ENCODE data around the gene SLC8B1. TPM values are rescaled to one million over a fixed set of nuclear protein-coding genes. Genes with fewer than 3 reads are reported as not detected.
A peak's percentile ranks its signal among the peaks of the same experiment; 100 is the strongest.

SLC8B1 gene
- total RNA-seq, 1 donor from 2014 or later, result 27.9 TPM

DNA sequence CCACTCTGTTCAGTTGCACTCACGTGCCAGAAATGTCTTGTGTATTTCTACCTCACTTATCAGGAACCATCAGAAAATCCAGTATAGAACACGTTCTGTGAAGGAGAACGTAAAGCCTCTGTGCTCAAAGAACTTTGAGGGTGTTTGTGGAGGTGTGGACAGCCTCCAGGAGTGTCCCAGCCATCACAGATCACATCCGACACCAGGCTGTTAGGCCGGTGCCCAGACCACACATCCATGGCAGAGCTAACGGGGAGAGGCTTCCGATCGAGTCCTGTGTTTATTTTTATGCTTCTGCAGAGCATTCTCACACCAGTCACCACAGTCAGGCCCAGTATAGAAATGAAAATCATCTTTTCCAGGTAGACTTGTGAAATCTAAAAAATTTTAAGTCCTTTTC lies 60.1 kb downstream of the SLC8B1 start:
- no peaks in the 10 kb centered on the region for H3K27me3 Mint-ChIP-seq (ENCODE audit: unreplicated experiment)
- DNase-seq, result no peak
- H3K4me1 Mint-ChIP-seq (ENCODE audit: low read depth, unreplicated experiment), result peaks cover 15% of the 10 kb centered on the region
- H3K27ac Mint-ChIP-seq (ENCODE audit: unreplicated experiment), result no peak overlapping the region
- H3K4me3 Mint-ChIP-seq (ENCODE audit: unreplicated experiment), result no peak overlapping the region
- H3K9me3 Mint-ChIP-seq (ENCODE audit: unreplicated experiment), result no peaks in the 10 kb centered on the region
- H3K36me3 Mint-ChIP-seq (ENCODE audit: unreplicated experiment), result no peaks in the 10 kb centered on the region
- TF ChIP-seq, protein P1, sequence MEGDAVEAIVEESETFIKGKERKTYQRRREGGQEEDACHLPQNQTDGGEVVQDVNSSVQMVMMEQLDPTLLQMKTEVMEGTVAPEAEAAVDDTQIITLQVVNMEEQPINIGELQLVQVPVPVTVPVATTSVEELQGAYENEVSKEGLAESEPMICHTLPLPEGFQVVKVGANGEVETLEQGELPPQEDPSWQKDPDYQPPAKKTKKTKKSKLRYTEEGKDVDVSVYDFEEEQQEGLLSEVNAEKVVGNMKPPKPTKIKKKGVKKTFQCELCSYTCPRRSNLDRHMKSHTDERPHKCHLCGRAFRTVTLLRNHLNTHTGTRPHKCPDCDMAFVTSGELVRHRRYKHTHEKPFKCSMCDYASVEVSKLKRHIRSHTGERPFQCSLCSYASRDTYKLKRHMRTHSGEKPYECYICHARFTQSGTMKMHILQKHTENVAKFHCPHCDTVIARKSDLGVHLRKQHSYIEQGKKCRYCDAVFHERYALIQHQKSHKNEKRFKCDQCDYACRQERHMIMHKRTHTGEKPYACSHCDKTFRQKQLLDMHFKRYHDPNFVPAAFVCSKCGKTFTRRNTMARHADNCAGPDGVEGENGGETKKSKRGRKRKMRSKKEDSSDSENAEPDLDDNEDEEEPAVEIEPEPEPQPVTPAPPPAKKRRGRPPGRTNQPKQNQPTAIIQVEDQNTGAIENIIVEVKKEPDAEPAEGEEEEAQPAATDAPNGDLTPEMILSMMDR (IDR thresholded peaks at IDR 0.05; ENCODE audit: partially characterized antibody, unreplicated experiment), result no peak

GRCh38 chr12:113273053-113273725 lies 61.7 kb downstream of the SLC8B1 start:
- peaks cover 2% of the 10 kb centered on the region for H3K9me3 Mint-ChIP-seq (ENCODE audit: unreplicated experiment)
- no peak overlapping the region for H3K27ac Mint-ChIP-seq (ENCODE audit: unreplicated experiment)
- no peaks in the 10 kb centered on the region for H3K27me3 Mint-ChIP-seq (ENCODE audit: unreplicated experiment)
- no peak for DNase-seq
- TF ChIP-seq, protein P1 (IDR thresholded peaks at IDR 0.05; ENCODE audit: partially characterized antibody, unreplicated experiment), result no peak
- H3K36me3 Mint-ChIP-seq (ENCODE audit: unreplicated experiment), result no peaks in the 10 kb centered on the region
- H3K4me3 Mint-ChIP-seq (ENCODE audit: unreplicated experiment), result no peak overlapping the region
- peaks cover 15% of the 10 kb centered on the region for H3K4me1 Mint-ChIP-seq (ENCODE audit: low read depth, unreplicated experiment)

DNA sequence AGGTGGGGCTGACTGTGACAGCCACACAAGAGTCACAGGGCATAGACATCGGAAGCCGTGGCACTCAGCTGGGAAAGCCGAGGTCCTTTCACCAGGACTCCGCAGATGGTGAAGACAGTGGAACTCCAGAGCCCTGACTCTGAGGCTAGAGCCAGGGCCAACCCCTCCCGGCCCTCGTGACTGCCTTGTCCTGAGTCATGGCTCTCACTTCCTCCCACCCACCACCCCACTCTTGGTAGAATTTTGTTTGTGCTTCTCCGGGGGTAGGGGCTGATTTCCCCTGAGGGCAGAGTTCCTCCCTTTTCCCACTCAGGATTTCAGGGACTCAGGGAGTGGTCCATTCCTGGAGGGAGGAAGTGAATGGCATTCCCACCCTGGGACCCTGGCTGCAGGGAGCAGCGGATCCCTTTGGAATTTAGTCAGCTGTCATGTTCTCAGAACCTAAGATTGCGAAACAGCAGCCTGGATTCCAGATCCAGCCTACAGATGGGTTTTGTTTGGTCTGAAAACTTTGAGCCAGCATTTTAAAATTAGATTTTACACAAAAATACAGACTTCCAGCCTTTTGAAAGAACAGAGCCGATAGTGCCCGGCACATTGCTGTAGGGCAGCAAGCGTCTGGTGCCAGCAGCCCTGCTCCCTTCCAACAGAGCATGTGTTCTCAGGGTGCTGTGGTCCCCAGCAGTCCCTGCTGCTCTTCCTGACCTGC lies 62.9 kb downstream of the SLC8B1 start:
- Mint-ChIP-seq H3K9me3 (ENCODE audit: unreplicated experiment) (peaks cover 2% of the 10 kb centered on the region), H3K27me3 (ENCODE audit: unreplicated experiment) (no peaks in the 10 kb centered on the region), H3K27ac (ENCODE audit: unreplicated experiment) (peak overlapping the region; percentile 26), H3K36me3 (ENCODE audit: unreplicated experiment) (no peaks in the 10 kb centered on the region), H3K4me3 (ENCODE audit: unreplicated experiment) (peak overlapping the region; percentile 36), H3K4me1 (ENCODE audit: low read depth, unreplicated experiment) (peaks cover 15% of the 10 kb centered on the region)
- TF ChIP-seq, protein P1 (IDR thresholded peaks at IDR 0.05; ENCODE audit: partially characterized antibody, unreplicated experiment), result no peak
- no peak for DNase-seq

DNA sequence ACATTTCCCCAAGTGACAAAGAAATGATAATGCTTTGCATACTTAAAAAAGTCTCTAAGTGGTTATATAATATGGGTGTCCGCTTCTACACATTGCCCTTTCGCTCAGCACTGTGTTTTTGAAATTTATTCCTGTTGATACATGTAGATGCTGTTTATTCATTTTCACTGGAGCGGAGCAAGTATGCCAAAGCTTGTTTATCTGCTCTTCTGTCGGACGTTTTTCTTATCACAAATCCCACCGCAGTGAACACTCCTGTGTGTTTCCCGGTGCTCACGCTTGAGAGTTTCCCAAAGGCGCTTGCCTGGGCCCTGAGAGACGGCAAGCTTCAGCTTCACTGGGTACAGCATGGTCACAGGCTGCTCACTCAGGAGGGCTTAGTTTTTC lies 63.5 kb downstream of the SLC8B1 start:
- H3K4me3 Mint-ChIP-seq (ENCODE audit: unreplicated experiment), result no peak overlapping the region
- H3K27ac Mint-ChIP-seq (ENCODE audit: unreplicated experiment), result no peak overlapping the region
- H3K36me3 Mint-ChIP-seq (ENCODE audit: unreplicated experiment), result no peaks in the 10 kb centered on the region
- no peaks in the 10 kb centered on the region for H3K27me3 Mint-ChIP-seq (ENCODE audit: unreplicated experiment)
- H3K4me1 Mint-ChIP-seq (ENCODE audit: low read depth, unreplicated experiment), result peaks cover 15% of the 10 kb centered on the region
- H3K9me3 Mint-ChIP-seq (ENCODE audit: unreplicated experiment), result peaks cover 2% of the 10 kb centered on the region
- TF ChIP-seq, protein P1 (IDR thresholded peaks at IDR 0.05; ENCODE audit: partially characterized antibody, unreplicated experiment), result no peak
- DNase-seq, result no peak

- Mint-ChIP-seq H3K4me3 (ENCODE audit: unreplicated experiment) (no peak overlapping the region), H3K27ac (ENCODE audit: unreplicated experiment) (no peak overlapping the region), H3K4me1 (ENCODE audit: low read depth, unreplicated experiment) (peaks cover 15% of the 10 kb centered on the region), H3K9me3 (ENCODE audit: unreplicated experiment) (peaks cover 2% of the 10 kb centered on the region), H3K36me3 (ENCODE audit: unreplicated experiment) (no peaks in the 10 kb centered on the region), H3K27me3 (ENCODE audit: unreplicated experiment) (no peaks in the 10 kb centered on the region)
- TF ChIP-seq, protein P1 (IDR thresholded peaks at IDR 0.05; ENCODE audit: partially characterized antibody, unreplicated experiment), result no peak
- no peak for DNase-seq
Observed at GRCh38 chr12:113270709-113271009, 64.2 kb downstream of the SLC8B1 start.
